Natural killer cell (primary cell): Measurements from ENCODE around the gene RTL10. TPM values are rescaled to one million over a fixed set of nuclear protein-coding genes. Genes with fewer than 3 reads are reported as not detected.

Experiments
- ATAC-seq, 3 donors: fragments of 150-1000 bp in 2 of 3; fragments of 200-7000 bp in 1 of 3; cut with Tn5 transposase; 1 replicate in 1 of 3; 2 replicates in 2 of 3; pipeline ENCODE4 v1.10.0; 2021; ENCODE audit warnings: mild to moderate bottlenecking in 2 of 3, moderate library complexity in 2 of 3
- DNase-seq, 2 donors: peaks; one replicate each; pipeline versions ENCODE4 v3.0.0 to v3.0.0-alpha.2; 2013 to 2021; ENCODE audit warnings: mixed read lengths in 1 of 2
- H3K27ac ChIP-seq: one replicate; pipeline ENCODE4 v1.5.1; 2013; ENCODE audit warnings: mild to moderate bottlenecking, low read length
- H3K27me3 ChIP-seq: one replicate; pipeline ENCODE4 v1.6.1; 2013; ENCODE audit warnings: low read length; ENCODE audit not compliant: control insufficient read depth, insufficient read depth
- H3K36me3 ChIP-seq: one replicate; pipeline ENCODE4 v1.6.1; 2013; ENCODE audit warnings: low read length; ENCODE audit not compliant: control insufficient read depth, insufficient read depth
- H3K4me1 ChIP-seq: one replicate; pipeline ENCODE4 v1.6.1; 2013; ENCODE audit warnings: low read length; ENCODE audit not compliant: control insufficient read depth, insufficient read depth
- H3K4me3 ChIP-seq: one replicate; pipeline ENCODE4 v1.5.1; 2013; ENCODE audit warnings: low read length
- H3K9me3 ChIP-seq: one replicate; pipeline ENCODE4 v1.6.1; 2013; ENCODE audit warnings: low read length; ENCODE audit not compliant: control insufficient read depth, insufficient read depth
- H3K27ac Mint-ChIP-seq, 2 donors: one replicate each; pipeline ENCODE4 v1.8.0; 2022; ENCODE audit warnings: mild to moderate bottlenecking in 2 of 2, mixed read lengths in 2 of 2, moderate library complexity in 1 of 2
- H3K27me3 Mint-ChIP-seq, 2 donors: one replicate each; pipeline ENCODE4 v1.8.0; 2022; ENCODE audit warnings: low read depth in 2 of 2, mixed read lengths in 2 of 2
- H3K36me3 Mint-ChIP-seq: one replicate; pipeline ENCODE4 v1.8.0; 2022; ENCODE audit warnings: mixed read lengths
- H3K4me1 Mint-ChIP-seq, 2 donors: one replicate each; pipeline ENCODE4 v1.8.0; 2022; ENCODE audit warnings: mixed read lengths in 2 of 2
- H3K4me3 Mint-ChIP-seq: one replicate; pipeline ENCODE4 v1.8.0; 2022; ENCODE audit warnings: mild to moderate bottlenecking, moderate library complexity, mixed read lengths
- H3K9me3 Mint-ChIP-seq, 2 donors: one replicate each; pipeline ENCODE4 v1.8.0; 2022; ENCODE audit warnings: mixed read lengths in 2 of 2
- CTCF ChIP-seq: fragments of 200-600 bp; IDR thresholded peaks from one replicate; pipeline ENCODE4 v1.8.0; 2022; ENCODE audit warnings: antibody characterized with exemption
- WGBS: methylation state at CpG from one replicate; pipeline ENCODE4 v1.1.7; 2013; ENCODE audit warnings: missing lambda C conversion rate; ENCODE audit not compliant: insufficient coverage; 5-methylcytosine and 5-hydroxymethylcytosine counted together
- intact Hi-C: fragments of 100-400 bp; cut with micrococcal nuclease; formaldehyde crosslinking; loops from one replicate; pipeline ENCODE4 v1.14.2; 2022
- total RNA-seq, 4 donors: library from RNA; stranded (reverse); fragments of 120-200 nt in 1 of 4; gene quantifications; one replicate each; pipeline versions ENCODE4 v1.2.3 to v1.2.4, GENCODE V29; 2013 to 2022

The RTL10 gene
- total RNA-seq, 3 donors from 2014 or later (not counting 1 experiment from before 2014, with no cell fraction given), result 6.4 to 12.5 (median 11.7) TPM

GRCh38 chr22:19807161-19807913, 47.3 kb downstream of the RTL10 start:
- 96% methylated on average over 15 of the region's 15 CpGs for WGBS
- Mint-ChIP-seq H3K27ac (no peak overlapping the region), H3K27me3 (no peaks in the 10 kb centered on the region), H3K36me3 (no peaks in the 10 kb centered on the region), H3K4me3 (no peak overlapping the region), H3K9me3 (no peaks in the 10 kb centered on the region), H3K4me1 (peaks cover 0 to 13% of the 10 kb centered on the region in 2 donors)
- ATAC-seq (no peak), DNase-seq (no peak)
- no peaks in the 10 kb centered on the region for H3K27me3 ChIP-seq
- no peak for TF ChIP-seq CTCF
- H3K36me3 ChIP-seq, result no peaks in the 10 kb centered on the region
- intact Hi-C loops, result no loop called here
- H3K4me1 ChIP-seq, result peaks cover 11% of the 10 kb centered on the region
- no peaks in the 10 kb centered on the region for H3K9me3 ChIP-seq
- H3K4me3 ChIP-seq, result no peak overlapping the region
- H3K27ac ChIP-seq, result no peak overlapping the region

GRCh38 chr22:19806213-19807160, 48.2 kb downstream of the RTL10 start:
- intact Hi-C loops, result no loop called here
- no peaks in the 10 kb centered on the region for H3K9me3 Mint-ChIP-seq
- peaks cover 0 to 13% of the 10 kb centered on the region in 2 donors for H3K4me1 Mint-ChIP-seq
- no peak overlapping the region for H3K4me3 Mint-ChIP-seq
- Histone ChIP-seq H3K36me3 (no peaks in the 10 kb centered on the region), H3K4me3 (no peak overlapping the region), H3K9me3 (no peaks in the 10 kb centered on the region), H3K4me1 (peaks cover 11% of the 10 kb centered on the region), H3K27me3 (no peaks in the 10 kb centered on the region), H3K27ac (no peak overlapping the region)
- TF ChIP-seq CTCF, result no peak
- H3K36me3 Mint-ChIP-seq, result no peaks in the 10 kb centered on the region
- 90% methylated on average over 38 of the region's 38 CpGs for WGBS
- no peaks in the 10 kb centered on the region for H3K27me3 Mint-ChIP-seq
- no peak overlapping the region for H3K27ac Mint-ChIP-seq
- no peak for DNase-seq
- no peak for ATAC-seq

GRCh38 chr22:19805821-19806212, 48.9 kb downstream of the RTL10 start:
- H3K4me1 Mint-ChIP-seq, result peaks cover 0 to 6% of the 10 kb centered on the region in 2 donors
- H3K4me3 Mint-ChIP-seq, result no peak overlapping the region
- H3K27ac ChIP-seq, result no peak overlapping the region
- H3K27me3 Mint-ChIP-seq, result no peaks in the 10 kb centered on the region
- DNase-seq (no peak), ATAC-seq (no peak)
- no peaks in the 10 kb centered on the region for H3K9me3 Mint-ChIP-seq
- H3K9me3 ChIP-seq, result no peaks in the 10 kb centered on the region
- intact Hi-C loops, result no loop called here
- no peak overlapping the region for H3K4me3 ChIP-seq
- H3K36me3 ChIP-seq, result no peaks in the 10 kb centered on the region
- WGBS, result 96% methylated on average over 8 of the region's 8 CpGs
- TF ChIP-seq CTCF, result no peak
- peaks cover 10% of the 10 kb centered on the region for H3K4me1 ChIP-seq
- no peak overlapping the region for H3K27ac Mint-ChIP-seq
- H3K36me3 Mint-ChIP-seq, result no peaks in the 10 kb centered on the region
- no peaks in the 10 kb centered on the region for H3K27me3 ChIP-seq

Other genes starting within 250 kb of the RTL10 start
- gene SEPTIN5, start 140.4 kb downstream of the RTL10 start, total RNA-seq, result 1 to 10 TPM in 2 of 3 donors, under 1 TPM in 1; 0.52 to 4.5 (median 1.9) TPM
- gene GP1BB, start 131.3 kb downstream of the RTL10 start, total RNA-seq, result 1 to 10 TPM in 2 of 3 donors, under 1 TPM in 1; 0.39 to 7.8 (median 4.2) TPM
- 1 to 10 TPM; 2.0 to 4.6 (median 3.2) TPM for gene TBX1, start 94.1 kb downstream of the RTL10 start, total RNA-seq
- 1 to 10 TPM; 5.1 to 5.3 (median 5.3) TPM for gene GNB1L, start within 50 bp of the RTL10 start, total RNA-seq
- gene COMT, start 86.9 kb upstream of the RTL10 start, total RNA-seq, result 10 to 100 TPM; 37.5 to 56.2 (median 38.2) TPM
- gene TXNRD2, start 86.9 kb upstream of the RTL10 start, total RNA-seq, result 10 to 100 TPM; 23.5 to 37.3 (median 24.4) TPM
- 10 to 100 TPM; 37.8 to 62.0 (median 38.7) TPM for gene ARVCF, start 161.9 kb upstream of the RTL10 start, total RNA-seq
- gene TANGO2, start 166.2 kb upstream of the RTL10 start, total RNA-seq, result 10 to 100 TPM; 33.3 to 53.0 (median 46.2) TPM
- 10 to 100 TPM; 45.3 to 64.7 (median 64.0) TPM for gene DGCR8, start 225.4 kb upstream of the RTL10 start, total RNA-seq